Measurements from ENCODE around the gene HPCA. TPM values are rescaled to one million over a fixed set of nuclear protein-coding genes. Genes with fewer than 3 reads are reported as not detected.

Gene HPCA
- polyA plus RNA-seq, 1 donor (not counting 4 experiments of a cell fraction or from before 2014, with no cell fraction given): not detected

GRCh38 chr1:32894019-32894600 lies 7.8 kb downstream of the HPCA start:
- Histone ChIP-seq H3K79me2 (ENCODE audit: control insufficient read depth, insufficient read depth, low read length) (no peaks in the 10 kb centered on the region), H2AFZ (ENCODE audit: control insufficient read depth, low read length) (no peak overlapping the region), H3K4me3 (ENCODE audit: control insufficient read depth in 2 of 3, extremely low read depth in 1 of 3, insufficient read depth in 2 of 3, low read depth in 1 of 3, low read length in 3 of 3) (no peak overlapping the region), H3K36me3 (ENCODE audit: control insufficient read depth in 2 of 2, extremely low read depth in 1 of 2, insufficient read depth in 2 of 2, low read length in 2 of 2) (peaks cover 2 to 19% of the 10 kb centered on the region in 2 experiments), H3K4me1 (ENCODE audit: control insufficient read depth, extremely low read depth, insufficient read depth, low read length) (peaks cover 31% of the 10 kb centered on the region), H4K20me1 (ENCODE audit: control insufficient read depth, extremely low read depth, insufficient read depth, low read length) (no peaks in the 10 kb centered on the region), H3K27ac (ENCODE audit: control insufficient read depth, insufficient read depth, low read length) (no peak overlapping the region), H3K9me3 (ENCODE audit: control insufficient read depth, low read depth, low read length) (no peaks in the 10 kb centered on the region), H3K9me1 (ENCODE audit: control insufficient read depth, extremely low read depth, insufficient read depth, low read length) (no peaks in the 10 kb centered on the region), H3K9ac (ENCODE audit: control insufficient read depth, extremely low read depth, insufficient read depth, low read length) (no peak overlapping the region), H3K4me2 (ENCODE audit: control insufficient read depth, extremely low read depth, insufficient read depth, low read depth, low read length) (no peak overlapping the region), H3K27me3 (ENCODE audit: control insufficient read depth, extremely low read depth, insufficient read depth, low read length) (peaks cover 15% of the 10 kb centered on the region)
- DNase-seq (ENCODE audit: low read depth, low spot score) (no peak), FAIRE-seq (no peak)
- TF ChIP-seq CTCF (optimal IDR thresholded peaks at IDR 0.05 in 1 of 3, IDR thresholded peaks at IDR 0.05 in 1 of 3, conservative IDR thresholded peaks at IDR 0.05 in 1 of 3; ENCODE audit: extremely low read depth in 1 of 3, insufficient read depth in 2 of 3, low read length in 3 of 3) (no peak), EZH2 (IDR thresholded peaks at IDR 0.05; ENCODE audit: low read length) (no peak)
- dilution Hi-C loops (cut with MboI; ENCODE audit: extremely low pct_ligation_motif_present, low sequenced_read_pairs): no loop called here

GRCh38 chr1:32894681-32895080 lies 8.4 kb downstream of the HPCA start:
- H2AFZ ChIP-seq (ENCODE audit: control insufficient read depth, low read length): no peak overlapping the region
- dilution Hi-C loops (cut with MboI; ENCODE audit: extremely low pct_ligation_motif_present, low sequenced_read_pairs): no loop called here

More at GRCh38 chr1:32894681-32895080, 8.4 kb downstream of the HPCA start:
- Histone ChIP-seq H3K27ac (ENCODE audit: control insufficient read depth, insufficient read depth, low read length) (no peak overlapping the region), H3K9ac (ENCODE audit: control insufficient read depth, extremely low read depth, insufficient read depth, low read length) (no peak overlapping the region), H3K9me3 (ENCODE audit: control insufficient read depth, low read depth, low read length) (no peaks in the 10 kb centered on the region), H3K9me1 (ENCODE audit: control insufficient read depth, extremely low read depth, insufficient read depth, low read length) (no peaks in the 10 kb centered on the region), H3K27me3 (ENCODE audit: control insufficient read depth, extremely low read depth, insufficient read depth, low read length) (peaks cover 15% of the 10 kb centered on the region), H3K4me2 (ENCODE audit: control insufficient read depth, extremely low read depth, insufficient read depth, low read depth, low read length) (no peak overlapping the region), H4K20me1 (ENCODE audit: control insufficient read depth, extremely low read depth, insufficient read depth, low read length) (no peaks in the 10 kb centered on the region), H3K4me1 (ENCODE audit: control insufficient read depth, extremely low read depth, insufficient read depth, low read length) (peaks cover 31% of the 10 kb centered on the region), H3K79me2 (ENCODE audit: control insufficient read depth, insufficient read depth, low read length) (peaks cover under 1% of the 10 kb centered on the region), H3K36me3 (ENCODE audit: control insufficient read depth in 2 of 2, extremely low read depth in 1 of 2, insufficient read depth in 2 of 2, low read length in 2 of 2) (peaks cover 2 to 19% of the 10 kb centered on the region in 2 experiments), H3K4me3 (ENCODE audit: control insufficient read depth in 2 of 3, extremely low read depth in 1 of 3, insufficient read depth in 2 of 3, low read depth in 1 of 3, low read length in 3 of 3) (no peak overlapping the region)
- DNase-seq (ENCODE audit: low read depth, low spot score): no peak
- no peak for TF ChIP-seq EZH2 (IDR thresholded peaks at IDR 0.05; ENCODE audit: low read length)
- TF ChIP-seq CTCF (optimal IDR thresholded peaks at IDR 0.05 in 1 of 3, IDR thresholded peaks at IDR 0.05 in 1 of 3, conservative IDR thresholded peaks at IDR 0.05 in 1 of 3; ENCODE audit: extremely low read depth in 1 of 3, insufficient read depth in 2 of 3, low read length in 3 of 3): no peak
- FAIRE-seq: no peak
